PC-9 (cell line): ENCODE data around the gene SHC3. TPM values are rescaled to one million over a fixed set of nuclear protein-coding genes. Genes with fewer than 3 reads are reported as not detected.

Source experiments
- BruUV-seq: library from RNA; stranded (reverse); fragments of 400-500 nt; replicated peaks from 2 replicates; lab custom pipeline; 2021; lab: Mats Ljungman, UMichigan
- CTCF ChIA-PET: fragments of 300-600 bp; sonication (Branson Sonifier 250); formaldehyde crosslinking; loops from one replicate; lab custom pipeline; 2022; ENCODE audit warnings: antibody characterized with exemption; lab: Charles Lee
- POLR2A ChIA-PET: fragments of 300-600 bp; sonication (Branson Sonifier 250); formaldehyde crosslinking; loops from one replicate; lab custom pipeline; 2022; ENCODE audit warnings: antibody characterized with exemption; ENCODE audit not compliant: unreplicated experiment; lab: Charles Lee
- DNase-seq, 2 experiments: peaks; one replicate each; pipeline versions ENCODE4 v3.0.0 to v3.0.0-alpha.2; 2015 to 2022; ENCODE audit warnings: mixed read lengths in 1 of 2
- H2AFZ ChIP-seq: fragments of 200-600 bp; sonication (generic); 2 replicates; pipeline ENCODE4 v1.8.1; 2017; ENCODE audit warnings: antibody characterized with exemption
- H3F3A ChIP-seq: fragments of 200-600 bp; sonication (generic); 2 replicates; pipeline ENCODE4 v1.8.1; 2017; ENCODE audit warnings: antibody characterized with exemption, mild to moderate bottlenecking, low read depth; ENCODE audit not compliant: insufficient read depth
- H3K27ac ChIP-seq: fragments of 200-600 bp; sonication (generic); 2 replicates; pipeline ENCODE4 v1.6.1; 2016; ENCODE audit warnings: mixed run types
- H3K27me3 ChIP-seq: fragments of 200-600 bp; sonication (generic); 2 replicates; pipeline ENCODE4 v1.6.1; 2016; ENCODE audit warnings: low read depth, mixed run types; ENCODE audit not compliant: insufficient read depth
- H3K36me3 ChIP-seq: fragments of 200-600 bp; sonication (generic); 2 replicates; pipeline ENCODE4 v1.6.1; 2016; ENCODE audit warnings: low read depth, mixed run types
- H3K4me1 ChIP-seq: fragments of 200-600 bp; sonication (generic); replicated peaks from 2 replicates; pipeline ENCODE4 v1.6.1; 2016; ENCODE audit warnings: mixed run types; ENCODE audit not compliant: insufficient read depth
- H3K4me2 ChIP-seq: fragments of 200-600 bp; sonication (generic); 2 replicates; pipeline ENCODE4 v1.6.1; 2017; ENCODE audit warnings: mixed run types
- H3K4me3 ChIP-seq: fragments of 200-600 bp; sonication (generic); 2 replicates; pipeline ENCODE4 v1.6.1; 2016; ENCODE audit warnings: mixed run types
- H3K79me2 ChIP-seq: fragments of 200-600 bp; sonication (generic); 2 replicates; pipeline ENCODE4 v1.6.1; 2017; ENCODE audit warnings: low read depth, mixed run types
- H3K9me2 ChIP-seq: fragments of 200-600 bp; sonication (generic); 2 replicates; pipeline ENCODE4 v1.8.1; 2017; ENCODE audit warnings: mild to moderate bottlenecking; ENCODE audit not compliant: insufficient read depth
- H3K9me3 ChIP-seq: fragments of 200-600 bp; sonication (generic); 2 replicates; pipeline ENCODE4 v1.8.1; 2016; ENCODE audit warnings: low read depth; ENCODE audit not compliant: insufficient read depth
- H4K20me1 ChIP-seq: fragments of 200-600 bp; sonication (generic); 2 replicates; pipeline ENCODE4 v1.8.1; 2017; ENCODE audit not compliant: insufficient read depth
- CTCF ChIP-seq: fragments of 200-600 bp; sonication (generic); conservative IDR thresholded peaks from 2 replicates; pipeline ENCODE4 v1.6.1; 2017; ENCODE audit warnings: mixed run types, antibody characterized with exemption, mild to moderate bottlenecking, moderate library complexity
- EZH2 ChIP-seq: fragments of 200-600 bp; sonication (generic); IDR thresholded peaks from 2 replicates; pipeline ENCODE4 v1.8.0; 2017; ENCODE audit warnings: antibody characterized with exemption, low read depth
- intact Hi-C: fragments of 100-400 bp; cut with micrococcal nuclease; formaldehyde crosslinking; loops from one replicate; pipeline ENCODE4 v1.10.0; 2022; ENCODE audit not compliant: unreplicated experiment
- total RNA-seq: library from RNA; stranded (reverse); gene quantifications from 2 replicates; pipeline ENCODE4 v1.2.3, GENCODE V29; 2021

SHC3 gene
- total RNA-seq, 1 experiment from 2014 or later, result 15.9 TPM

- no peak for TF ChIP-seq CTCF
- no peak for TF ChIP-seq EZH2
- POLR2A ChIA-PET, result no interaction called here
- no peaks in the 10 kb centered on the region for H3K9me2 ChIP-seq
- no peak overlapping the region for H3K4me2 ChIP-seq
- intact Hi-C loops, result no loop called here
- BruUV-seq, result no TSS peak
- H3K79me2 ChIP-seq, result no peaks in the 10 kb centered on the region
- DNase-seq, result no peak
- CTCF ChIA-PET, result no interaction called here
- H4K20me1 ChIP-seq, result no peaks in the 10 kb centered on the region
- H3K4me3 ChIP-seq, result no peak overlapping the region
- no peaks in the 10 kb centered on the region for H3K27me3 ChIP-seq
- H3K9me3 ChIP-seq, result no peaks in the 10 kb centered on the region
- no peak overlapping the region for H3K27ac ChIP-seq
- no peaks in the 10 kb centered on the region for H3F3A ChIP-seq
- H2AFZ ChIP-seq, result no peak overlapping the region
- H3K36me3 ChIP-seq, result no peaks in the 10 kb centered on the region
- no peaks in the 10 kb centered on the region for H3K4me1 ChIP-seq
Observed at GRCh38 chr9:89107406-89107805, 71.2 kb downstream of the SHC3 start.

GRCh38 chr9:89106224-89106851 lies 72.3 kb downstream of the SHC3 start:
- CTCF ChIA-PET, result no interaction called here
- POLR2A ChIA-PET, result no interaction called here
- H4K20me1 ChIP-seq, result no peaks in the 10 kb centered on the region
- no peaks in the 10 kb centered on the region for H3F3A ChIP-seq
- BruUV-seq, result no TSS peak
- H3K9me2 ChIP-seq, result peaks cover 4% of the 10 kb centered on the region; the same call in 1 of the 2 replicates
- no peaks in the 10 kb centered on the region for H3K27me3 ChIP-seq
- no peaks in the 10 kb centered on the region for H3K9me3 ChIP-seq
- intact Hi-C loops, result no loop called here
- no peak overlapping the region for H3K27ac ChIP-seq
- H3K79me2 ChIP-seq, result no peaks in the 10 kb centered on the region
- no peak overlapping the region for H3K4me3 ChIP-seq
- no peak overlapping the region for H3K4me2 ChIP-seq
- no peaks in the 10 kb centered on the region for H3K36me3 ChIP-seq
- TF ChIP-seq CTCF (no peak), EZH2 (no peak)
- no peaks in the 10 kb centered on the region for H3K4me1 ChIP-seq
- no peak overlapping the region for H2AFZ ChIP-seq
- no peak for DNase-seq

- no peak overlapping the region for H2AFZ ChIP-seq
- ChIA-PET CTCF (no interaction called here), POLR2A (no interaction called here)
- no peak overlapping the region for H3K27ac ChIP-seq
- H3K9me3 ChIP-seq, result no peaks in the 10 kb centered on the region
- no peaks in the 10 kb centered on the region for H3K36me3 ChIP-seq
- no peaks in the 10 kb centered on the region for H3F3A ChIP-seq
- no peaks in the 10 kb centered on the region for H3K4me1 ChIP-seq
- intact Hi-C loops, result no loop called here
- H3K79me2 ChIP-seq, result no peaks in the 10 kb centered on the region
- no peak overlapping the region for H3K4me2 ChIP-seq
- TF ChIP-seq CTCF, result no peak
- TF ChIP-seq EZH2, result no peak
- no peak overlapping the region for H3K4me3 ChIP-seq
- no TSS peak for BruUV-seq
- H3K27me3 ChIP-seq, result no peaks in the 10 kb centered on the region
- no peak for DNase-seq
- H4K20me1 ChIP-seq, result no peaks in the 10 kb centered on the region
- H3K9me2 ChIP-seq, result peaks cover 4% of the 10 kb centered on the region; the same call in 1 of the 2 replicates
Observed at GRCh38 chr9:89104821-89105220, 73.8 kb downstream of the SHC3 start.
